Natural killer cell (primary cell): ENCODE results near the gene UNCX. TPM values are rescaled to one million over a fixed set of nuclear protein-coding genes. Genes with fewer than 3 reads are reported as not detected.

Experiments used
- ATAC-seq, 3 donors: fragments of 150-1000 bp in 2 of 3; fragments of 200-7000 bp in 1 of 3; cut with Tn5 transposase; 1 replicate in 1 of 3; 2 replicates in 2 of 3; pipeline ENCODE4 v1.10.0; 2021; ENCODE audit warnings: mild to moderate bottlenecking in 2 of 3, moderate library complexity in 2 of 3
- DNase-seq, 2 donors: peaks; one replicate each; pipeline versions ENCODE4 v3.0.0 to v3.0.0-alpha.2; 2013 to 2021; ENCODE audit warnings: mixed read lengths in 1 of 2
- H3K27ac ChIP-seq: one replicate; pipeline ENCODE4 v1.5.1; 2013; ENCODE audit warnings: mild to moderate bottlenecking, low read length
- H3K27me3 ChIP-seq: one replicate; pipeline ENCODE4 v1.6.1; 2013; ENCODE audit warnings: low read length; ENCODE audit not compliant: control insufficient read depth, insufficient read depth
- H3K36me3 ChIP-seq: one replicate; pipeline ENCODE4 v1.6.1; 2013; ENCODE audit warnings: low read length; ENCODE audit not compliant: control insufficient read depth, insufficient read depth
- H3K4me1 ChIP-seq: one replicate; pipeline ENCODE4 v1.6.1; 2013; ENCODE audit warnings: low read length; ENCODE audit not compliant: control insufficient read depth, insufficient read depth
- H3K4me3 ChIP-seq: one replicate; pipeline ENCODE4 v1.5.1; 2013; ENCODE audit warnings: low read length
- H3K9me3 ChIP-seq: one replicate; pipeline ENCODE4 v1.6.1; 2013; ENCODE audit warnings: low read length; ENCODE audit not compliant: control insufficient read depth, insufficient read depth
- H3K27ac Mint-ChIP-seq, 2 donors: one replicate each; pipeline ENCODE4 v1.8.0; 2022; ENCODE audit warnings: mild to moderate bottlenecking in 2 of 2, mixed read lengths in 2 of 2, moderate library complexity in 1 of 2
- H3K27me3 Mint-ChIP-seq, 2 donors: one replicate each; pipeline ENCODE4 v1.8.0; 2022; ENCODE audit warnings: low read depth in 2 of 2, mixed read lengths in 2 of 2
- H3K36me3 Mint-ChIP-seq: one replicate; pipeline ENCODE4 v1.8.0; 2022; ENCODE audit warnings: mixed read lengths
- H3K4me1 Mint-ChIP-seq, 2 donors: one replicate each; pipeline ENCODE4 v1.8.0; 2022; ENCODE audit warnings: mixed read lengths in 2 of 2
- H3K4me3 Mint-ChIP-seq: one replicate; pipeline ENCODE4 v1.8.0; 2022; ENCODE audit warnings: mild to moderate bottlenecking, moderate library complexity, mixed read lengths
- H3K9me3 Mint-ChIP-seq, 2 donors: one replicate each; pipeline ENCODE4 v1.8.0; 2022; ENCODE audit warnings: mixed read lengths in 2 of 2
- CTCF ChIP-seq: fragments of 200-600 bp; IDR thresholded peaks from one replicate; pipeline ENCODE4 v1.8.0; 2022; ENCODE audit warnings: antibody characterized with exemption
- WGBS: methylation state at CpG from one replicate; pipeline ENCODE4 v1.1.7; 2013; ENCODE audit warnings: missing lambda C conversion rate; ENCODE audit not compliant: insufficient coverage; 5-methylcytosine and 5-hydroxymethylcytosine counted together
- intact Hi-C: fragments of 100-400 bp; cut with micrococcal nuclease; formaldehyde crosslinking; loops from one replicate; pipeline ENCODE4 v1.14.2; 2022
- total RNA-seq, 4 donors: library from RNA; stranded (reverse); fragments of 120-200 nt in 1 of 4; gene quantifications; one replicate each; pipeline versions ENCODE4 v1.2.3 to v1.2.4, GENCODE V29; 2013 to 2022

Gene UNCX
- total RNA-seq, 3 donors from 2014 or later (not counting 1 experiment from before 2014, with no cell fraction given) = not detected

DNA sequence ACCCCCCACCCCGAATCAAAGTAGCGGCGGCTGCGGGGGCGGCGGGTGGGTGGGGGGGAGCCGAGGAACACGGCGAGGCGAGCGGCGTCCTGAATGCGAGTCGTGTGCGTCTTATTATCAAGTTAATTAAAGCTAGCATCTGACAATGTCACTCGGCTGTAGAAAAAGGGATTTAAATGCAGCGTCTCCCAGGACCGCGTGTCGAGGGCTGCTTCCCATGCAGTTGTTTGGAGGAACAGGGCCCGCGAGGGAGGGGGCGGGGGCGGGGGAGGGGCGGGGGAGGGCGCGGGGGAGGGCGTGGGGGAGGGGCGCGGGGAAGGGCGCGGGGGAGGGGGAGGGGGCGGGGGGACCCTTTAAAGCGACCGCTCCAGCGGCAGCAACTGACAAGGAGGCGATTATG, 2.7 kb upstream of the UNCX start:
- peaks cover 55 to 58% of the 10 kb centered on the region in 2 donors for H3K27me3 Mint-ChIP-seq
- 13% methylated on average over 17 of the region's 37 CpGs for WGBS
- H3K9me3 Mint-ChIP-seq = no peaks in the 10 kb centered on the region
- no peak for TF ChIP-seq CTCF
- H3K27ac Mint-ChIP-seq = no peak overlapping the region
- peaks cover 59% of the 10 kb centered on the region for H3K27me3 ChIP-seq
- no peak overlapping the region for H3K4me3 ChIP-seq
- H3K4me1 ChIP-seq = peaks cover 16% of the 10 kb centered on the region
- H3K4me3 Mint-ChIP-seq = no peak overlapping the region
- ATAC-seq = no peak
- peaks cover 18 to 23% of the 10 kb centered on the region in 2 donors for H3K4me1 Mint-ChIP-seq
- no peak for DNase-seq
- H3K27ac ChIP-seq = no peak overlapping the region
- no peaks in the 10 kb centered on the region for H3K36me3 Mint-ChIP-seq
- peaks cover 3% of the 10 kb centered on the region for H3K9me3 ChIP-seq
- intact Hi-C loops = loop anchor here (2.0 kb wide), 1 partner anchor 15 kb away; no protein-coding TSS in a partner anchor
- no peaks in the 10 kb centered on the region for H3K36me3 ChIP-seq

GRCh38 chr7:1230411-1231213, 2.1 kb upstream of the UNCX start:
- peak overlapping the region; percentile 52 for H3K4me3 Mint-ChIP-seq
- WGBS = 14% methylated on average over 59 of the region's 64 CpGs
- Histone ChIP-seq H3K4me3 (no peak overlapping the region), H3K27me3 (peaks cover 62% of the 10 kb centered on the region), H3K36me3 (no peaks in the 10 kb centered on the region), H3K27ac (no peak overlapping the region), H3K9me3 (peaks cover 3% of the 10 kb centered on the region), H3K4me1 (peaks cover 22% of the 10 kb centered on the region)
- no peak for ATAC-seq
- intact Hi-C loops = loop anchor here (2.0 kb wide), 1 partner anchor 14 kb away; no protein-coding TSS in a partner anchor
- DNase-seq = no peak
- peak overlapping the region in 1 of 2 donors; percentile 31 for H3K27ac Mint-ChIP-seq
- TF ChIP-seq CTCF = no peak
- no peaks in the 10 kb centered on the region for H3K9me3 Mint-ChIP-seq
- no peaks in the 10 kb centered on the region for H3K36me3 Mint-ChIP-seq
- peaks cover 52 to 59% of the 10 kb centered on the region in 2 donors for H3K27me3 Mint-ChIP-seq
- H3K4me1 Mint-ChIP-seq = peaks cover 19 to 24% of the 10 kb centered on the region in 2 donors

GRCh38 chr7:1231214-1232102, 1.2 kb upstream of the UNCX start:
- 9% methylated on average over 35 of the region's 40 CpGs for WGBS
- peaks cover 25% of the 10 kb centered on the region for H3K4me1 ChIP-seq
- H3K9me3 Mint-ChIP-seq = no peaks in the 10 kb centered on the region
- H3K27me3 ChIP-seq = peaks cover 56% of the 10 kb centered on the region
- ATAC-seq = no peak
- peak overlapping the region; percentile 67 for H3K4me3 Mint-ChIP-seq
- H3K4me1 Mint-ChIP-seq = peaks cover 19 to 24% of the 10 kb centered on the region in 2 donors
- no peak for TF ChIP-seq CTCF
- H3K27ac Mint-ChIP-seq = peak overlapping the region; percentile 55 to 69
- peaks cover 47 to 50% of the 10 kb centered on the region in 2 donors for H3K27me3 Mint-ChIP-seq
- no peak for DNase-seq
- no peaks in the 10 kb centered on the region for H3K36me3 ChIP-seq
- H3K27ac ChIP-seq = no peak overlapping the region
- no peak overlapping the region for H3K4me3 ChIP-seq
- intact Hi-C loops = loop anchor here (2.0 kb wide), 1 partner anchor 13 kb away; no protein-coding TSS in a partner anchor
- H3K36me3 Mint-ChIP-seq = no peaks in the 10 kb centered on the region
- peaks cover 3% of the 10 kb centered on the region for H3K9me3 ChIP-seq
